ENCODE measurements around the gene POU2F1. TPM values are rescaled to one million over a fixed set of nuclear protein-coding genes. Genes with fewer than 3 reads are reported as not detected.

POU2F1 gene
- total RNA-seq, 1 experiment from 2014 or later: 11.6 TPM

DNA sequence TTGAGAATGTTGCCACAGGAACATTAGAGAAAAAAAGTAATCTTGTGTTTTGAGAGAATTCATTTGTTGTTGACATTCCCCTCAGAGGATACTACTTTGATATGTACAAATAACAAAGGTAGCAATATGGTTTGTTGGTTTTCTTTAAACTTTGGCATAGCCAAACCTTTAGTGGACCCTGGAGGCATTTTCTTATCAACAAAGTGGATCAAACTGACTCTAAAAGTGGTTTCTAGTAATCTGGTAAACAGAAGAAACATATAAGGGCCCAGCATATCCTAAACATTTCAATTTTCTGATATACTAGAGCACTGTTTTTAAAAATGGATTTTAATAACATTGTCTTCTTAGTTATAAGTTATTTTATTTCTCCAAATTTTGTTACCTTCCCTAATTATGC lies 29.8 kb downstream of the POU2F1 start:
- ChIA-PET CTCF (interaction anchor here (1.1 kb wide), 1 partner anchor 17 kb away, joined by 5 read pairs; no protein-coding TSS in a partner anchor), POLR2A (interaction anchor here (1.3 kb wide), 1 partner anchor 28 kb away, joined by 3 read pairs; no protein-coding TSS in a partner anchor)
- intact Hi-C loops (cut with micrococcal nuclease): no loop called here
- Mint-ChIP-seq H3K4me3 (ENCODE audit: unreplicated experiment) (no peak overlapping the region), H3K9me3 (ENCODE audit: unreplicated experiment) (peaks cover 4% of the 10 kb centered on the region), H3K27me3 (ENCODE audit: insufficient read depth, unreplicated experiment) (no peaks in the 10 kb centered on the region), H3K36me3 (ENCODE audit: insufficient read depth, unreplicated experiment) (no peaks in the 10 kb centered on the region), H3K4me1 (ENCODE audit: insufficient read depth, unreplicated experiment) (peaks cover 15% of the 10 kb centered on the region), H3K27ac (ENCODE audit: low read depth, unreplicated experiment) (no peak overlapping the region)
- TF ChIP-seq, protein P1, sequence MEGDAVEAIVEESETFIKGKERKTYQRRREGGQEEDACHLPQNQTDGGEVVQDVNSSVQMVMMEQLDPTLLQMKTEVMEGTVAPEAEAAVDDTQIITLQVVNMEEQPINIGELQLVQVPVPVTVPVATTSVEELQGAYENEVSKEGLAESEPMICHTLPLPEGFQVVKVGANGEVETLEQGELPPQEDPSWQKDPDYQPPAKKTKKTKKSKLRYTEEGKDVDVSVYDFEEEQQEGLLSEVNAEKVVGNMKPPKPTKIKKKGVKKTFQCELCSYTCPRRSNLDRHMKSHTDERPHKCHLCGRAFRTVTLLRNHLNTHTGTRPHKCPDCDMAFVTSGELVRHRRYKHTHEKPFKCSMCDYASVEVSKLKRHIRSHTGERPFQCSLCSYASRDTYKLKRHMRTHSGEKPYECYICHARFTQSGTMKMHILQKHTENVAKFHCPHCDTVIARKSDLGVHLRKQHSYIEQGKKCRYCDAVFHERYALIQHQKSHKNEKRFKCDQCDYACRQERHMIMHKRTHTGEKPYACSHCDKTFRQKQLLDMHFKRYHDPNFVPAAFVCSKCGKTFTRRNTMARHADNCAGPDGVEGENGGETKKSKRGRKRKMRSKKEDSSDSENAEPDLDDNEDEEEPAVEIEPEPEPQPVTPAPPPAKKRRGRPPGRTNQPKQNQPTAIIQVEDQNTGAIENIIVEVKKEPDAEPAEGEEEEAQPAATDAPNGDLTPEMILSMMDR (IDR thresholded peaks at IDR 0.05; ENCODE audit: unreplicated experiment): no peak
- BruUV-seq (replicated peaks): no TSS peak
- no peak for DNase-seq (ENCODE audit: unreplicated experiment)

GRCh38 chr1:167251472-167251871 lies 30.8 kb downstream of the POU2F1 start:
- Mint-ChIP-seq H3K36me3 (ENCODE audit: insufficient read depth, unreplicated experiment) (no peaks in the 10 kb centered on the region), H3K4me3 (ENCODE audit: unreplicated experiment) (no peak overlapping the region), H3K27me3 (ENCODE audit: insufficient read depth, unreplicated experiment) (no peaks in the 10 kb centered on the region), H3K4me1 (ENCODE audit: insufficient read depth, unreplicated experiment) (peaks cover 15% of the 10 kb centered on the region), H3K9me3 (ENCODE audit: unreplicated experiment) (peaks cover 6% of the 10 kb centered on the region), H3K27ac (ENCODE audit: low read depth, unreplicated experiment) (no peak overlapping the region)
- no TSS peak for BruUV-seq (replicated peaks)
- intact Hi-C loops (cut with micrococcal nuclease): no loop called here
- TF ChIP-seq, protein P1 (IDR thresholded peaks at IDR 0.05; ENCODE audit: unreplicated experiment): no peak
- CTCF ChIA-PET: interaction anchor here (0.6 to 1.1 kb wide), 5 partner anchors 11 to 580 kb away, joined by 3 to 5 read pairs (median 3); no protein-coding TSS in a partner anchor
- POLR2A ChIA-PET: interaction anchor here (1.3 kb wide), 1 partner anchor 29 kb away, joined by 3 read pairs; no protein-coding TSS in a partner anchor
- DNase-seq (ENCODE audit: unreplicated experiment): no peak

GRCh38 chr1:167252986-167253385 lies 32.3 kb downstream of the POU2F1 start:
- Mint-ChIP-seq H3K27me3 (ENCODE audit: insufficient read depth, unreplicated experiment) (no peaks in the 10 kb centered on the region), H3K4me3 (ENCODE audit: unreplicated experiment) (no peak overlapping the region), H3K4me1 (ENCODE audit: insufficient read depth, unreplicated experiment) (peaks cover 11% of the 10 kb centered on the region), H3K9me3 (ENCODE audit: unreplicated experiment) (peaks cover 6% of the 10 kb centered on the region), H3K27ac (ENCODE audit: low read depth, unreplicated experiment) (no peak overlapping the region), H3K36me3 (ENCODE audit: insufficient read depth, unreplicated experiment) (no peaks in the 10 kb centered on the region)
- no peak for DNase-seq (ENCODE audit: unreplicated experiment)
- ChIA-PET CTCF (interaction anchor here (1.2 kb wide), 1 partner anchor 193 kb away, joined by 5 read pairs; no protein-coding TSS in a partner anchor), POLR2A (interaction anchor here (0.6 to 1.3 kb wide), 2 partner anchors 14 to 303 kb away, joined by 3 to 4 read pairs; no protein-coding TSS in a partner anchor)
- BruUV-seq (replicated peaks): no TSS peak
- TF ChIP-seq, protein P1 (IDR thresholded peaks at IDR 0.05; ENCODE audit: unreplicated experiment): no peak
- intact Hi-C loops (cut with micrococcal nuclease): no loop called here

DNA sequence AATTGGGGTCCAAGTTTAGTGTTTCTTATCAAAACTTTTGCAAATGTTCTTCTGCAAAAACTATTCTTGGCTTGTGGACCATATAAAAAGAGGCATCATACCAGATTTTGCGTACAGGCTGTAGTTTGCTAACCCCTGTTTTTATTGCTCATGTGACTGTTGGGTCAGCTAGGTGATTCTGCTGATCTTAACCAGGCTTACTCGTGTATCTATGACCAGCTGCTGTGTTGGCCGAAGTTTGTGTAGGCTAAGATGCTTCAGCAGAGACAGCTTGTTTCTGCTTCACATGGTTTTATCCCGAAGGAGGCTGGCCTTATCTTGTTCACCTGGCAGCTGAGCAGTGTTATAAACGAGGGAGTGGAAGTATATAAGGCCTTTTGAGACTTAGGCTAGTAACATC lies 38.2 kb downstream of the POU2F1 start:
- no peaks in the 10 kb centered on the region for H3K36me3 Mint-ChIP-seq (ENCODE audit: insufficient read depth, unreplicated experiment)
- H3K27ac Mint-ChIP-seq (ENCODE audit: low read depth, unreplicated experiment): no peak overlapping the region
- H3K9me3 Mint-ChIP-seq (ENCODE audit: unreplicated experiment): peaks cover 6% of the 10 kb centered on the region
- H3K4me1 Mint-ChIP-seq (ENCODE audit: insufficient read depth, unreplicated experiment): no peaks in the 10 kb centered on the region
- ChIA-PET CTCF (interaction anchor here (0.6 to 4.3 kb wide), 8 partner anchors 10 to 476 kb away, joined by 3 to 39 read pairs (median 4); no protein-coding TSS in a partner anchor), POLR2A (interaction anchor here (2.3 kb wide), 1 partner anchor 294 kb away, joined by 5 read pairs; the partner anchor contains the start of gene CREG1)
- no peaks in the 10 kb centered on the region for H3K27me3 Mint-ChIP-seq (ENCODE audit: insufficient read depth, unreplicated experiment)
- intact Hi-C loops (cut with micrococcal nuclease): no loop called here
- no peak overlapping the region for H3K4me3 Mint-ChIP-seq (ENCODE audit: unreplicated experiment)
- TF ChIP-seq, protein P1 (IDR thresholded peaks at IDR 0.05; ENCODE audit: unreplicated experiment): no peak
- no peak for DNase-seq (ENCODE audit: unreplicated experiment)
- BruUV-seq (replicated peaks): no TSS peak
